HuH-7.5 (cell line): ENCODE data around the gene NOTUM.

Source experiments
- DNase-seq: peaks from one replicate; pipeline ENCODE4 v3.0.0; 2011; ENCODE audit warnings: low spot score

The NOTUM gene

GRCh38 chr17:81909966-81910839 is 50.8 kb downstream of the NOTUM start:
- peak; percentile 96 for DNase-seq

GRCh38 chr17:81909231-81909630 is 51.8 kb downstream of the NOTUM start:
- no peak for DNase-seq

DNA sequence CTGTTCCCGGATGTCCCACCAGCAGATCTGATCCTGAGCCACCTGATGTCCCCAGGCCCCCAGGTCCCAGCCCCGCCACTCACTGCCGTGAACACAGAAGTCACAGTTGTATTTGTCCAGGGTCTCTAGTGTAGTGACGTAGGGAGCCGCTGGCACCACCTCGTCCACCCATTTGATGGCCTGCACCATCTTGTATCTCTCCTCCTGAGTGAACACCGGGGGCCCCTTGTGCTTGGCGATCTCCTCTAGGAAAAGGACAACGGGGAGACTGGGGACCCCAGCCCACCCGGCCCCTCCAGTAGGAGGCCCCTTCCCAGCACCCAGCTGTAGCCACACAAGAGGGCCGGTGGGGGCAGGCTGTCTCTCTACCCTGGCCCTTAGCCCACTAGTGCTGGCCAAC is 52.2 kb downstream of the NOTUM start:
- no peak for DNase-seq

DNA sequence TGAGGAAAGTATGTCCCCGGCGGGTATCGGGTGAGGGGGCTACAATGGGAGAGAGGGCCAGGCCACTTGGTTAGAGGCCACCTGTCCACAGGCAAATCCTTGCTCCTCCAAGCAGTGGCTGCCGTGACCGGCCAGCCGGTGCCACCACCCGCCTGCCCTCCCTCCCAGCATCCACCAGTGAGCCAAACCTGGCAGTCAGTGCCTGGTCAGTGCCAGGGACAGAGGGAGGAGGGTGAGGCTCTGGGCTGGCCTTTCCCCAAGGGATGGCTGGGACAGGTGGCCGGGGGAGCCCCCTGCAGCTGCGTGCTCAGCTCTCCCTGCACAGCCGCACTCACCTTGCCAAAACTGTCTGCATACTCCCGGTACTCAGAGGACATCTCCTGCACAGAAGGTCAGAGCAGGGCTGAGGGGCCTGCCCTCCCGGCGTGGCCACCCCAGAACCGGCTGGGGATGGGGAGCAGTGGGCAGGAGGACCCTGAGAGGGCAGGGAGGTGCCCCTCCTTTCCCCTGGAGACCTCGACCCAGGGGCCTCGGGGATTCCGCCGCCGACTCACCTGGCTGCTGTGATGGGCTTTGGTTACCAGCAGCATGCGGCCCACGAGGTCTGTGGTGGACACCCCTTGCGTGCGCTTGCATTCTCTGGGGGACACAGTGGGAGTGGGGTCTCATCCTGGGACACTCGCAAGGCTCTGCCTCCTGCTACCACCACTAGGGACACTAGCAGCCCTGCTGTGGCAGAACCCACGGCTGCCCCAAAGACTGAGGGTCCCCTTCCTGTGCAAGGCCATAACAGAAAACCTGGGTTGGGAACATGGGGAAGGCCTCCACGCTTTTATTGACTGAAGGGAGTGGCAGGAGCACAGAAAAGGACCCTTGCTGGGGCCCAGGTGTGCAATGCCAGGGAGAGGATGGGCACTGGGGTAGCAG is 53.5 kb downstream of the NOTUM start:
- DNase-seq, result no peak

- no peak for DNase-seq
Observed at GRCh38 chr17:81906476-81907218, 54.3 kb downstream of the NOTUM start.

DNA sequence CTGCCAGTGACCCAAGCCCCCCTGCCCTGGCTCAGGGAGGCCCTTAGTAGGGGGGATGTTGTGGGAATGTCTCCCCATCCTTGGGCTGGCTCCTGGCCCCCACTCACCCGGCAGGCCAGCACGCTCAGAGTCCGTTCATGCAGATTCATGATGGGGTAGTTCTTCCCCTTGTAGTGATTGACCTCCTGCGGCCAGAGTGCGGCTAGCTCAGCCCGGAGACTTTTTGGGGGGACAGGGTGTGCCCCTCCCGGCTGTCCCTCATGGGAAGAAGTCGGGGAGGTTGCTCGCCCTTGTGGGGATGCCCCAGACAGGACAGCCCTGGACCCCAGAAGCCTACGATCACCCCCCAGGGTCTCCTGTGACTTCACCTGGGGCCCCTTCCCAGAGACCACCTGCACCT is 55.0 kb downstream of the NOTUM start:
- no peak for DNase-seq

DNA sequence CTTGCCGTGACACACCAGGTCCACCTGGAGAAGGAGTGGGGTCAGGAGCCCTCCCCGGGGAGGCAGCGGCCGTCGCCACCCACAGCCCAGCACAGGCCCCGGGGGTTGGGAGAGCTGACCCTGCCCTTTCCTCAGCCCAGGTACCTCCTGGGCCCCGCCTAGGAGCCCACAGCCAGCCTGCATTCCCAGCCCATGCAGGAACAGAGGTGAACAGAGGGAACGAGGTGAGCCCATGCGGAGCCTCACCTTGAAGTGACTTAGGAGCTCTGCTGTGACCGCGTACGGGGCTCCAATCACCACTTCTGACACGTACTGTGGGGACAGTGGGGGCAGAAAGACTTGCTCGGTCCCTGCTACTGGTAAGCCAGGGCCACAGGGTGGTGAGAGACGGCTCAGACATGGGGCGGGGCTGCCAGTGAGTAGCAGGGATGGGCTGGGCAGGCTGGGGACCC is 55.5 kb downstream of the NOTUM start:
- no peak for DNase-seq

DNA sequence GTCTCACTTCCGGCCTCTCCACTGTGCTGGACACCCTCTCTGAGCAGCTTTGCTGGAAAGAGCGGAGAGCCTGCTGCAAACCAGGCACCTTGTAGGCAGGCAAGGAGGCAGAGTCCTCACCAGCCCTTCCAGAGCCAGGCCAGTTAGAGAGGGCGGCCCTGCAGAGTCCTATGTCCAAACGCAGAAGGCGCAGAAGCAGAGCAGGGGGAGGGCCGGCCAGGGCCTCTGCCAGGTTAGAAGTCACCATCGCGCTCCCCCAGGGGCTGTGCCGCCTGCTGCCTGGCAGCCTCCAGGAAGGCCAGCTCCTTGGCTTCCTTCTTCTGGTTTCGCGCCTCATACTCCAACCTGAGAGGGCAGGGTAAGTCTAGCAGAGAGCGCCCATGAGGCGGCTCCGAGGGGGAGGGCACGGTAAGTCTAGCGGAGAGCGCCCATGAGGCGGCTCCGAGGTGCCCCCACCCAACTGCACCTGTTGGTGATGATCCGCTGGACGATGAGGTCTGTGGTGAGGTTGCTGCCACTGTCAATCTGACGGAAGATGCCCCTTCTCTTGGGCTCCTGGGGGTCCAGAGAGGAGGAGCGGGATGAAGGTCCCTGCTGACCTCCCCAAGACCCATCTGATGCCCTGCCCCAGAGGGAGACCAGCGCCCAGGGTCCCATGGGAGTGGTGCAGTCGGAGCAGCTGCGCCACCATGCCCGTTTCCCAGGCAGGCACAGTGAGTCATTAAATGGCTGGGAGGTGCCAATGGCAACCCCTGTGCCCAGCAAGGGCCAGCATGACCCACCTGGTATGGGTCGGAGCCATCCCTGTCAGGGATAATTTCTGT is 56.2 kb downstream of the NOTUM start:
- DNase-seq, result no peak

GRCh38 chr17:81903896-81904599 is 56.9 kb downstream of the NOTUM start:
- no peak for DNase-seq

- no peak for DNase-seq
Observed at GRCh38 chr17:81903415-81903831, 57.6 kb downstream of the NOTUM start.

GRCh38 chr17:81902653-81903414 is 58.2 kb downstream of the NOTUM start:
- DNase-seq, result no peak
